Measurements from ENCODE around the gene CRIP3. TPM values are rescaled to one million over a fixed set of nuclear protein-coding genes. Genes with fewer than 3 reads are reported as not detected.

The CRIP3 gene
- total and polyA plus RNA-seq, 2 of the 13 experiments (the other 11 are each of a cell fraction or from before 2014, with no cell fraction given) = 6.3 to 9.3 TPM

GRCh38 chr6:43274916-43275597, 33.6 kb downstream of the CRIP3 start (continued):
- peak; percentile 16; the same call in 1 of the 2 replicates for TF ChIP-seq ZBED4 (CRISPR knock-in tag; IDR thresholded peaks at IDR 0.05; ENCODE audit: borderline replicate concordance)
- no peak for TF ChIP-seq THAP7 (CRISPR knock-in tag; IDR thresholded peaks at IDR 0.05)
- peak; percentile 88 for TF ChIP-seq ZNF281 (CRISPR knock-in tag; IDR thresholded peaks at IDR 0.05; ENCODE audit: borderline replicate concordance)
- TF ChIP-seq ZNF776 (CRISPR knock-in tag; IDR thresholded peaks at IDR 0.05) = peak; percentile 83
- peak; percentile 85 for TF ChIP-seq ZNF687 (CRISPR knock-in tag; IDR thresholded peaks at IDR 0.05)
- TF ChIP-seq ZNF737 (CRISPR knock-in tag; IDR thresholded peaks at IDR 0.05; ENCODE audit: borderline replicate concordance) = no peak
- no peak for TF ChIP-seq ZC3H4 (CRISPR knock-in tag; IDR thresholded peaks at IDR 0.05; ENCODE audit: borderline replicate concordance)
- TF ChIP-seq HNF4G (IDR thresholded peaks at IDR 0.05; ENCODE audit: borderline replicate concordance, low read depth, low read length) = peak; percentile 95
- TF ChIP-seq HNF4G (CRISPR knock-in tag; IDR thresholded peaks at IDR 0.05; ENCODE audit: borderline replicate concordance, low read depth) = peak; percentile 97
- TF ChIP-seq ZNF496 (CRISPR knock-in tag; IDR thresholded peaks at IDR 0.05; ENCODE audit: insufficient replicate concordance) = no peak
- TF ChIP-seq ZBTB3 (CRISPR knock-in tag; IDR thresholded peaks at IDR 0.05; ENCODE audit: borderline replicate concordance, low read depth) = peak; percentile 41; the same call in 1 of the 2 replicates
- TF ChIP-seq ZNF839 (CRISPR knock-in tag; IDR thresholded peaks at IDR 0.05; ENCODE audit: borderline replicate concordance) = no peak; the same call in 1 of the 2 replicates
- TF ChIP-seq ZKSCAN1 (IDR thresholded peaks at IDR 0.05; ENCODE audit: low read length) = no peak
- TF ChIP-seq KDM6A (CRISPR knock-in tag; IDR thresholded peaks at IDR 0.05; ENCODE audit: low read depth) = peak; percentile 12; the same call in 1 of the 2 replicates
- TF ChIP-seq ZNF296 (CRISPR knock-in tag; conservative IDR thresholded peaks at IDR 0.05) = peak; percentile 92
- TF ChIP-seq ZMYM4 (CRISPR knock-in tag; IDR thresholded peaks at IDR 0.05) = peak; percentile 43
- TF ChIP-seq ZNF549 (CRISPR knock-in tag; IDR thresholded peaks at IDR 0.05) = no peak
